GM23248 (cell line): Measurements from ENCODE around the gene EHBP1. TPM values are rescaled to one million over a fixed set of nuclear protein-coding genes. Genes with fewer than 3 reads are reported as not detected.
A peak's percentile ranks its signal among the peaks of the same experiment; 100 is the strongest.

Source experiments
- DNase-seq: peaks from one replicate; pipeline ENCODE4 v3.0.0-alpha.2; 2015
- H2AFZ ChIP-seq: fragments of 200-600 bp; sonication (generic); 2 replicates; pipeline ENCODE4 v1.6.1; 2016; ENCODE audit warnings: antibody characterized with exemption
- H3F3A ChIP-seq: fragments of 200-600 bp; sonication (generic); 2 replicates; pipeline ENCODE4 v1.6.1; 2016; ENCODE audit warnings: mild to moderate bottlenecking, antibody characterized with exemption, mixed run types; ENCODE audit not compliant: insufficient read depth
- H3K27ac ChIP-seq: fragments of 200-600 bp; sonication (generic); 2 replicates; pipeline ENCODE4 v1.5.1; 2016; ENCODE audit warnings: mild to moderate bottlenecking
- H3K27me3 ChIP-seq: fragments of 200-600 bp; sonication (generic); replicated peaks from 2 replicates; pipeline ENCODE4 v1.6.1; 2016; ENCODE audit warnings: mild to moderate bottlenecking; ENCODE audit not compliant: insufficient read depth
- H3K36me3 ChIP-seq: fragments of 200-600 bp; sonication (generic); 2 replicates; pipeline ENCODE4 v1.6.1; 2016; ENCODE audit warnings: low read depth, mild to moderate bottlenecking
- H3K4me1 ChIP-seq: fragments of 200-600 bp; sonication (generic); 2 replicates; pipeline ENCODE4 v1.6.1; 2016; ENCODE audit warnings: mild to moderate bottlenecking; ENCODE audit not compliant: insufficient read depth
- H3K4me2 ChIP-seq: fragments of 200-600 bp; sonication (generic); one replicate; pipeline ENCODE4 v1.6.1; 2016; ENCODE audit warnings: mild to moderate bottlenecking; ENCODE audit not compliant: unreplicated experiment
- H3K4me3 ChIP-seq: fragments of 200-600 bp; sonication (generic); 2 replicates; pipeline ENCODE4 v1.5.1; 2016; ENCODE audit warnings: mild to moderate bottlenecking
- H3K79me2 ChIP-seq: fragments of 200-600 bp; sonication (generic); 2 replicates; pipeline ENCODE4 v1.6.1; 2016; ENCODE audit warnings: mild to moderate bottlenecking; ENCODE audit not compliant: insufficient read depth
- H3K9ac ChIP-seq: fragments of 200-600 bp; sonication (generic); 2 replicates; pipeline ENCODE4 v1.6.1; 2016; ENCODE audit warnings: mild to moderate bottlenecking
- H3K9me2 ChIP-seq: fragments of 200-600 bp; sonication (generic); 2 replicates; pipeline ENCODE4 v1.6.1; 2016; ENCODE audit warnings: mixed run types, mild to moderate bottlenecking, moderate library complexity; ENCODE audit not compliant: insufficient read depth
- H3K9me3 ChIP-seq: fragments of 200-600 bp; sonication (generic); one replicate; pipeline ENCODE4 v1.6.1; 2017; ENCODE audit warnings: low read depth
- H4K20me1 ChIP-seq: fragments of 200-600 bp; sonication (generic); 2 replicates; pipeline ENCODE4 v1.6.0; 2016; ENCODE audit not compliant: insufficient read depth
- EZH2 ChIP-seq: fragments of 200-600 bp; sonication (generic); IDR thresholded peaks from 2 replicates; pipeline ENCODE4 v1.6.1; 2018; ENCODE audit warnings: antibody characterized with exemption, mild to moderate bottlenecking; ENCODE audit not compliant: insufficient read depth, poor library complexity, severe bottlenecking
- EZH2phosphoT487 ChIP-seq: fragments of 200-600 bp; sonication (generic); IDR thresholded peaks from 2 replicates; pipeline ENCODE4 v1.6.1; 2018; ENCODE audit warnings: antibody characterized with exemption, moderate library complexity, mild to moderate bottlenecking, low read depth; ENCODE audit not compliant: insufficient read depth
- WGBS, 2 experiments: methylation state at CpG; one replicate each; pipeline ENCODE4 v1.1.6; 2015 to 2017; ENCODE audit warnings: low lambda C conversion rate in 2 of 2, low coverage in 1 of 2; ENCODE audit errors: missing lambda C conversion rate in 2 of 2; 5-methylcytosine and 5-hydroxymethylcytosine counted together
- in situ Hi-C: fragments of 300-500 bp; cut with MboI; formaldehyde crosslinking; loops from 2 replicates; pipeline ENCODE4 v1.15.0; 2020
- polyA plus RNA-seq: library from polyadenylated mRNA; unstranded; fragments of >200 nt; fragmentation: Nextera tagmentation; extraction: Ambion mirVana; gene quantifications from 2 replicates; pipeline ENCODE4 v1.2.1, GENCODE V29; 2016
- total RNA-seq: library from RNA; depleted of rRNA; stranded (reverse); fragments of >200 nt; shearing (Covaris generic); gene quantifications from 2 replicates; pipeline ENCODE4 v1.2.3, GENCODE V29; 2014

EHBP1 gene
- total and polyA plus RNA-seq, 2 experiments from 2014 or later = 41.3 to 56.8 TPM

DNA sequence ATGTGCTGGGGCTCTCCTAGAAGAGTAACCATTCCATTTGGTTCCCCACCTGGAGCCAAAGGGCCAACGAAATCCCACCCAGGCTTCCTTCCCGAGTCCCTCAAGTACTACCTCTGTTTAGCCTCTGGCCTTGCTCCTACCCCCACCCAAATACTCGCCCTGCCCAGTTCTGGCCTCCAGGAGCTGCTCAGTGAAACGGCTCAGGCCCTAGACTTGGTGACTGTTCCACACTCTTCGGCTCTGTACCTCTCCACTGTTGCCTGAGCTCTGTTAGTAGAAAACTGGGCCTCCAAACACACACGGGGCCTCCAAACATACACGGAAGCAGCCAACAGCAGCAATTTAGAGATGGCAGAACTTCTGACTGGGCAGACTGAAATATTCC lies 349.3 kb downstream of the EHBP1 start:
- no peak overlapping the region for H3K27ac ChIP-seq
- H3K79me2 ChIP-seq = no peaks in the 10 kb centered on the region

DNA sequence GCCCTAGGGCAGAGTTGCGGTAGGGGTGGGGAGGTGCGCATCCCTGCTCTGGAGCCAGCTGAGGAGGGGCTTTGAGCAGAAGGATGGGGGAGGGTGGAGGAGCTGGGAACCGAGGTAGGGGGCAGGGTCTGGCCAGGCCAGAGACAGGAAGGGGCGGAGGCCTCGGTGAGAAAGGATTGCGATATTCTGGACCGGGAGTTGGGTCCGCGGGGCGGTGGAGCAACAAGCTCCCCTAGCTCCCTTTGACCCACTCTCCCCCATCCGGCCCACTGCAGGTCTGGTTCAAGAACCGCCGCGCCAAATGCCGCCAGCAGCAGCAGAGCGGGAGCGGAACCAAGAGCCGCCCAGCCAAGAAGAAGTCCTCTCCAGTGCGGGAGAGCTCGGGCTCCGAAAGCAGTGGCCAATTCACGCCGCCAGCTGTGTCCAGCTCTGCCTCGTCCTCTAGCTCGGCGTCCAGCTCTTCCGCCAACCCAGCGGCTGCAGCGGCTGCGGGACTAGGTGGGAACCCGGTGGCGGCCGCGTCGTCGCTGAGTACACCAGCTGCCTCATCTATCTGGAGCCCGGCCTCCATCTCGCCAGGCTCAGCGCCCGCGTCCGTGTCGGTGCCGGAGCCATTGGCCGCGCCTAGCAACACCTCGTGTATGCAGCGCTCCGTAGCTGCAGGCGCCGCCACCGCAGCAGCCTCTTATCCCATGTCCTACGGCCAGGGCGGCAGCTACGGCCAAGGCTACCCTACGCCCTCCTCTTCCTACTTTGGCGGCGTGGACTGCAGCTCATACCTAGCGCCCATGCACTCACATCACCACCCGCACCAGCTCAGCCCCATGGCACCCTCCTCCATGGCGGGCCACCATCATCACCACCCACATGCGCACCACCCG lies 350.0 kb downstream of the EHBP1 start:
- DNase-seq = peak; percentile 58
- Histone ChIP-seq H3K4me1 (peaks cover 5% of the 10 kb centered on the region; the same call in 1 of the 2 replicates), H2AFZ (peak overlapping the region; percentile 64), H3K9me2 (no peaks in the 10 kb centered on the region), H4K20me1 (no peaks in the 10 kb centered on the region), H3K9ac (no peak overlapping the region), H3K4me3 (peak overlapping the region; percentile 56), H3K27me3 (peaks cover 73% of the 10 kb centered on the region), H3K27ac (no peak overlapping the region), H3K79me2 (no peaks in the 10 kb centered on the region), H3K9me3 (no peaks in the 10 kb centered on the region), H3K4me2 (peak overlapping the region; percentile 64), H3F3A (no peaks in the 10 kb centered on the region), H3K36me3 (no peaks in the 10 kb centered on the region)
- 8 to 12% methylated on average over 48 to 59 of the region's 63 CpGs for WGBS, 2 experiments
- TF ChIP-seq EZH2 (peak; percentile 63), EZH2phosphoT487 (no peak)
- in situ Hi-C loops = no loop called here

More for the DNA sequence above, 349.3 kb downstream of the EHBP1 start:
- H3K9me2 ChIP-seq = no peaks in the 10 kb centered on the region
- H3K9ac ChIP-seq = no peak overlapping the region
- no peaks in the 10 kb centered on the region for H3K36me3 ChIP-seq
- TF ChIP-seq EZH2 (no peak), EZH2phosphoT487 (no peak)
- no peak for DNase-seq
- no peaks in the 10 kb centered on the region for H3F3A ChIP-seq
- in situ Hi-C loops = no loop called here
- H3K4me3 ChIP-seq = no peak overlapping the region
- H3K4me1 ChIP-seq = peaks cover 6% of the 10 kb centered on the region
- no peak overlapping the region for H2AFZ ChIP-seq
- H3K9me3 ChIP-seq = no peaks in the 10 kb centered on the region
- no peaks in the 10 kb centered on the region for H4K20me1 ChIP-seq
- WGBS, 2 experiments = 41 to 47% methylated on average over 7 of the region's 7 CpGs
- no peak overlapping the region for H3K4me2 ChIP-seq
- H3K27me3 ChIP-seq = peaks cover 68% of the 10 kb centered on the region

DNA sequence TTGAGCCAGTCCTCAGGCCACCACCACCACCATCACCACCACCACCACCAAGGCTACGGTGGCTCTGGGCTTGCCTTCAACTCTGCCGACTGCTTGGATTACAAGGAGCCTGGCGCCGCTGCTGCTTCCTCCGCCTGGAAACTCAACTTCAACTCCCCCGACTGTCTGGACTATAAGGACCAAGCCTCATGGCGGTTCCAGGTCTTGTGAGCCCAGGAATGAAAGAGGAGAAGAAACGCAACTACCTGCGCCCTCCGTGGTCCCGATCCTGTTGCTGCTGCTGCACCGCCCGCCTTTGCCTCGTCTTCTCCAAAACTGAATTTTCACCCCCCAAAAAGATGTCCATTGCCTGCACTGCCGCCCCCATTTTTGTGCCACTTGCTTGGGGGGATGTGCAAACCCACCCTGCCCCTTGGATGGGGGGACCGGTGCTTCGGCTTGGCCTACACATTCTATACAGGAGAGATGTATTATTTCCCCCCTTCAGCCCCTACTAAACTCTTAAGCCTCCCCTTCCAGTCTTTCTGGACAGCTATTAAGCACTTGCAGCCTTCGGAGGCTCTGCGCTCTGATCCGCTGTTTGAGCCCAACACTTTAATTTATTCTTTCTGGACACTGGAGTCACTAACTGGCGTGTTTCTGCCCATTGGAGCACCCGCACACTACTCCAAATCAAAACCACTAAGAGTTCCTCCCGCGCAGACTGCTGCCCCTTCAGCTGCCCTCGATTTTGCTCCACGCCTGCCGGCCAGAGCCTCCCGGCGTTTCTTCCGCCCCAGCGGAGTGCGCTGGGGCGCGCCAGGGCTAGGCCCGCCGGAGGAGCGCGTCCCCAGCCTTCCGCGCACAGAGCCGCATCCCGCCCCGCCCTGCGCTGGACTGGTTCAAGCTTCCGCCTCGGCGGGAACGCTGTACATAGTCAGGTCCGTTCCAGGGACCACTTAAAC lies 350.9 kb downstream of the EHBP1 start:
- Histone ChIP-seq H3K27me3 (peaks cover 77% of the 10 kb centered on the region), H3K36me3 (no peaks in the 10 kb centered on the region), H4K20me1 (no peaks in the 10 kb centered on the region), H3K9ac (no peak overlapping the region), H3K4me1 (peaks cover 5% of the 10 kb centered on the region; the same call in 1 of the 2 replicates), H3K4me3 (peak overlapping the region; percentile 56; the same call in 1 of the 2 replicates), H3K79me2 (no peaks in the 10 kb centered on the region), H3K9me2 (no peaks in the 10 kb centered on the region), H2AFZ (no peak overlapping the region), H3F3A (no peaks in the 10 kb centered on the region), H3K4me2 (peak overlapping the region; percentile 64), H3K27ac (no peak overlapping the region), H3K9me3 (no peaks in the 10 kb centered on the region)
- 18 to 20% methylated on average over 44 to 49 of the region's 49 CpGs for WGBS, 2 experiments
- peak; percentile 51 for DNase-seq
- TF ChIP-seq EZH2phosphoT487 (0 out of 2 replicates have a peak, but pooled peaks have one; percentile 50), EZH2 (peak; percentile 47)
- in situ Hi-C loops = no loop called here
